HG03575 (cell line): Measurements from ENCODE around the gene CFAP57.

ENCODE experiments used
- ATAC-seq: cut with Tn5 transposase; IDR thresholded peaks from one replicate; pipeline ENCODE4 v1.9.1; 2021; ENCODE audit not compliant: unreplicated experiment, insufficient number of reproducible peaks, low FRiP score; ENCODE audit errors: extremely low read depth

The CFAP57 gene

GRCh38 chr1:43246466-43247213 lies 74.5 kb downstream of the CFAP57 start:
- ATAC-seq = no peak

- no peak for ATAC-seq
Measured at GRCh38 chr1:43247256-43247921, 75.3 kb downstream of the CFAP57 start.

DNA sequence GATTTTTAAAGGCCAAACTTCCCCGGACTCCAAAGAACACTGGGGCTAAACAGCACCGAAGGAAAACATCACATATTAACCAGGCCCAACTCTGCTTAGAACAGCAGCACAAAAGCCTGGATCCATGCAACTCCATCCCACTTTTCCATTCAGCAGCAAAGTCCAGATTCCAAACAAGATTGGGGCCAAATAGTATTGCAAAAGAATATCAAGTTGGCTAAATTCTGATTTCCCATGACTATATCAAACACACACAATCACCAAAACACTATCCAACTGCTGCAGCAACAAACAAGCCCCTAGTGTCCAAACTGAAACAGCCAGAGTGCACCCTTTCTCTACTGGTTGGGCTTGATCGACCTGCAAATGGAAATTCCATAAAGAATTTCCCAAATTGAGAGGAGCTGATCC lies 78.2 kb downstream of the CFAP57 start:
- no peak for ATAC-seq

GRCh38 chr1:43251024-43251423 lies 78.9 kb downstream of the CFAP57 start:
- ATAC-seq = no peak

- no peak for ATAC-seq
Measured at GRCh38 chr1:43252225-43252624, 80.1 kb downstream of the CFAP57 start.

DNA sequence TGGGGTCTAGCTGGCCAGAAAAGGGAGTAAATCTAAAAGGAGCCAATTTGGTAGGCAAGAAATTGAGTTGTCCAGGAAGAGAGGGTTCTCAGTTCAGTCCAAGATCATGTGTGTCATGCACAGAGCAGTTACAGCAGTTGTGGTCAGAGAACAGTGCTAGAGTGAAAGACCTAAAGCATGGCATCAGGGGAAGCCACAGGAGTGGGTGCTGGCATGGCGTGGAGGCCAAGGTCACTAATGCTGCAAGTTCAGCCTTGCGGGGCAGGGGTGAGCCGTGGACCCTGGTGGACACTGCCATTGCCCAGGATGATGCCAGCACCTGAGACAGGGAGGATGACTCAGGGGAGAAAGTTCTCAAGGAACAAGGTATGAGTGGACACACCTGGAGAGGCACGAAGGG lies 81.0 kb downstream of the CFAP57 start:
- no peak for ATAC-seq

DNA sequence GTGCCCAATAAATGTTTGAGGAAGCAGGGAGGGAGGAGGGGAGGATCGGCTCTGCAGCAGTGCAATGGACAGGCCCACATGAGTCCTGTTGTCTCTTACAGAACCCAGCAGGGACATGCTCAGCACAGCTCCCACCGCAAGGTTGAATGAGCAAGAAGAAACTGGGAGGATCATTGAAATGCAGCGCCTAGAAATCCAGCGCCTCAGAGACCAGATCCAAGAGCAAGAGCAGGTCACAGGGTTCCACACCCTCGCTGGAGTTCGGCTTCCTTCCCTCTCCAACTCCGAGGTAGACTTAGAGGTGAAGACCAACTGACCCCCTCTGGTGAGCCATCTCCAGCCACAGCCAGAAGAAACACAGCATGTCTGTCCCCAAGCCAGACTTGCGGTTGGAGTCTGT lies 81.7 kb downstream of the CFAP57 start:
- no peak for ATAC-seq

DNA sequence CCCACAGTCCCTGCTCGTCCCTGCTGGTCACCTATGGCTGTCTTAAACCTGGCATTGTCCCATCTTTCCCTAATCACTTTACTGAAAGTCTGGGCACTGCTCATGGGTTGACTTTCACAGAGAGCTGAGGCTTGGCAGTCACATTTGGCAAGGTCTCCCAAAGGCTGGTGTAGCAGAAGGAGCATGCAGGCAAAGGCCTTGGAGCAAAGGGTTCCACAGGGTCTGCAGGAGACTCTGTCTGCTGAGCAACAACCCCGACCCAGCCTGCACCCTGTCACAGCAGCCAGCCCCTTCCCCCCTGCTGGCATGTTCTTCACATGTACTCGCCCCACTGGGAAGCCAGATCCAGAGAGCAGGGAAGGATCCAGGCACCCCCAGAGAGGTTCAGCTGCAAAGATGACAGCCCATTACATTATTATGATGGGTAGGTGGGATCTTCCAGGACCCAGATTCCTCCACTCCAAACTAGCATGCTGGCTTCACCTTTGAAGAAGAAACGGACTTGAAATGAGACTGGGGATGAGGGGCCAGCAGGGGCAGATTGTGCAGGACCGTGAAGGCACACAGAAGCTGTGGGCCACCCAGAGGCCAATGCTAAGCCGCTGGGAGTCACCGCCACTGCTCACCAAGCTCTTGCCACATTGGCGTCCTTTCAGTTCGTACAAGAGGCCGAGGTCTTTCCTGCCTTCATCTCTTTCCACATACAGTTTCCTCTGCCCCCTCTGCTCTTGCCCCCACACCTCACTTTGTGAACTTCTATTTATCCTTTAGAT lies 83.5 kb downstream of the CFAP57 start:
- ATAC-seq = no peak

- ATAC-seq = no peak
Measured at GRCh38 chr1:43256675-43257570, 84.8 kb downstream of the CFAP57 start.

DNA sequence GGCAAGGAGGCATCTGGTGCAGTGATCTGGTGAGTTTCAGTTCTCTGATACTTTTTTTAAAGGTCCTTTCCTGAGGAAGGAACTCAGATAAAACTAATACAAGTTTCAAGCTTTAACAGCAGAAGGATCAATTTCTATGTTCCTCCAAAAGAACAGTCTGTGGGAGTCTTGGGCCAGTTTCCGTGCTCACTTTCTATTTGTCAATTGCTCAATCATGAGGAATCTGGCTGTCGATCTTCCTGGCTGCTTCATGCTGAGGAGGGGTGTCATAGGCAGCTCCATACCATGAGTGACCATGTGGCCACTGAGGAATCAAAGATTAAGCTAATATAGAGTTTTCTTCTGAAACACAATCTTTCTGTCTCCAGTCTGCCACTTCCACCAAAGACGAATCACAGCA lies 86.2 kb downstream of the CFAP57 start:
- ATAC-seq = no peak

- no peak for ATAC-seq
Measured at GRCh38 chr1:43265431-43265830, 93.3 kb downstream of the CFAP57 start.

DNA sequence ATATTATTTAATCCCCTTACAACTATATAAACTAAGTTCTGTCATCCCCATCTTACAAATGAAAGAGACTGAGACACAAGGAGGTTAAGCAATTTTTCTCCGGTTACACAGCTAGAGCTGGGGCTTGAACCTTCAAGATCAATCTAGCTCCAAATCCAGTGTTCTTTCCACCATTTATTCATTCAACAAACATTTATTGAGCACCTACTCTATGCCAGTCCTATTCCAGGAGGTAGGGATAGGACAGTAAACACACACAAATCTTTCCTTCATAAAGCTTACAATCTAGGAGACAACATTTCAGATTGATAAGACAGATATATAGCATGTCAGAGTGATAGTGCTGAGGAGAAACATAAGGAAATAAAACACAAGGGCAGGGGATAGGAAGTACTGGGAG lies 94.8 kb downstream of the CFAP57 start:
- ATAC-seq = no peak

DNA sequence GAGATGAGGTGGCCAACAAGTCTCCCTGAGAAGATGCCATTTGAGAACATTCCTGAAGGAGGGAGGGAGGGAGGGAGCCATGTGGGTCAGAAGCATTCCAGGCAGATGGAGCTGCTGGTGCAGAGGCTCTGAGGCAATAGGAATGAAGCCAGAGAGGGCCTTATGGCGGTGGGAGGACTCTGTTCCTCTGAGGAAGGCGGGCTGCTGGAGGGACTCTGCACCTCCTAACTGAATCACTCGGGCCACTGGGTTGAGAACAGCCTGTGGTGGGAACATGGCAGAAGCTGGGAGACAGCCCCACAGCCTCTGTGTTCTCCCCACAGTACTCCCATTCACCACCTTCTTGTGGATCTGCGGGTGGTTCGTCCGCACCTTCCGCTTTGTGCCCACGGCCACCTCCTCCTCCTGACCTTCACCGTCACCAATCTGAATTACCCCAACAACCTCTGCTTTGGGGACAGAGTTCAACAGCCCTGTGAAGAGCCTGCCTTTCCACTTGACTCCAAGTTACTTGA lies 95.2 kb downstream of the CFAP57 start:
- ATAC-seq = no peak

DNA sequence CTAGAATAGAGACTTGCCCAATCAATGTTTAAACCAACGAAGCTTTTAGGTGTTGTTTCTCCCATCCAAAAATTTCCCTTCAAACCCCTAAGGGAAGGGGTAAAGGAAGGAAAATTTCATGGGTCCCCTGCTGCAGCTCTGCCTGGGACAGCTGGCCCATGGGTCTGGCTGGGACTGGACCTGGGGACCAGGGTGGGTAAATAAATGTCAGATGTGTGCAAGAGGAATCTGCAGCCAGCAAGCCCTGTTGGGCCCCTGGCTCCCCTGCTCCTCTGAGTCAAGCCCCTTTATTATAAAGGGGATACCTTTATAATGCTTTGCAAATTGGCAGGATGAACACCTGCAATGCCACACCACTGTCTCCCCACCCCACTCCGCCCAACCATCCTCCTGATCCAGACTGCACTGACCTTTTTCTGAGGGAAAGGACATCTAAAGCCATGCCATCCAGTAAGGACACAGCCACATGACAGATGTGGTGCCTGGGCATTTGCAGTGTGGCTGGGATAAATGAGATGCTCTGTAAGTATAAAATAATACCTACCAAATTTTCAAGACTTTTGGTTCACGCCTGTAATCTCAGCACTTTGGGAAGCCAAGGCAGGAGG lies 95.8 kb downstream of the CFAP57 start:
- no peak for ATAC-seq

DNA sequence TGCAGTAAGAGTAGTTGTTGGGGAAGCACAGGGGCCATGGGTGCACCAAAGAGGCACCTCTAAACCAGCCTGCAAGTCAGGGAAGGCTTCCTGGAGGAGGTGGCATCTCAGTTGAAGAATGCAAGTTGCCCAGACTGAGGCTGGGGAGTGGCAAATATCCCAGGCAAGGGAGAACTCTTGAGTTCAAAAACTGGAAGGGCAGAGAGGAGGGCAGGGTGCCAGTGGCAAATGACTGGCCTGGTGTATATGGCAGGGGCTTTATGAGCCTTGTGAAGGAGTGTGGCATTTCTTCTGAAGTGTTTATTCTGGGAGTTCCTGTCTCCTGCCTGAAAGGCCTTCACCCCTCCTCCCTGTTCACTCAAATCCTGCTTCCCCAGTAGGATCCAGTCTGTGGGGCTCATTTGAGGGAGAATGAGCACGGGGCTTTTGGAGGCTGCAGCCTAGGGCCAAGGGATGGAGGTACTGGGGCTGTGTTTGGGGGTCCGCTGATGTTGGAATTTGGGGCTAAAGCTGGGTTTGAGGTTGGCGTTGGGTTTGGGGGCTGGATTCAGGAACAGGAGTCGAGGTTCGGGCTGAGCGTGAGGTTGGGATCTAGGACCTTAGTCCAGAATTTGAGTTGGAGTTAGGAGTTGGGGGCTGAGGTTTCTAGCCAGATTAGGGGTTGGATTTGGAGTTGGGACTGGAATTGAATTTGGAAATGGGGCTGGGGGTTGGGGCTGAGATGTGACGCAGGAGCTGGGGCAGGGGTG lies 97.7 kb downstream of the CFAP57 start, which contains the start of gene TMEM125:
Gene TMEM125 (plus strand): TSS at position 357 of the 749 bp plus-strand sequence. CDS start 2,740 bp downstream, outside the sequence.
- no peak for ATAC-seq

DNA sequence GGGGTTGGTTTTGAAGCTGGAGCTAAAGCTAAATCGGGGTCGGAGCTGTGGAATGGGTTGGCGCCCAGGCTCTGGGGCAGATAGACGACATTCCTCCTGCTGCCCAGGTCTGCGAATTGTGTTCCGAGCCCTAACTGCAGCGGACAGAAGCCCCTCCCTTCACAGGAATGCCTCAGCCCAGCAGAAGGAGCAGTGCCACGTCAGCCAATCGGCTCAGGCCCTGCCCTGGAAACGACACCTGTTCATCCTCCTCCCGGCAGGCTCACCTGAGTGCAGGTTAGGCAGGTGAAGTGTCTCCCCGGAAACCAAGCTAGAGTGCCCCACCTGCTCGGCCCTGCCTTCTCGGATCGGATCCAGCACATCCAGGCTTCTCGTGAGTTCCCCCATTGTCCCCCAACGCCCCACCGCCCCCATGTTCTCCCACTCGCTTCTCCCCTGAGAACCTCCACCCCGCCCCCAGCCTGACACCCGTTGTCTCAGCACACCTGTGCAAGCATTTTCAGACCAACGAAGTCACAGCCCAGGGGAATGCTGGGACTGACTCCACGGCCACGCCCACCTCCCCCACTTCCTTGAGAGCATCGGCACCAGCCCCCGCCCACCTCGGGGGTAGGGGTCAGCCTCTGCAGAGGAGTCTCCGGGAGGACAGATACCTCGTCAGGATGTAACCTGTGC lies 98.4 kb downstream of the CFAP57 start:
- no peak for ATAC-seq
